Erythroblast (primary cell): ENCODE data around the gene NEO1.

Source experiments
- GATA1 ChIP-seq: IDR thresholded peaks from 2 replicates; pipeline ENCODE4 v1.6.1; 2011; ENCODE audit warnings: low read depth, mild to moderate bottlenecking, control low read depth, low read length, moderate library complexity
- POLR2A ChIP-seq: IDR thresholded peaks from 2 replicates; pipeline ENCODE4 v1.6.1; 2011; ENCODE audit warnings: mild to moderate bottlenecking, low read length

GRCh38 chr15:73116164-73116563, 63.9 kb downstream of the NEO1 start:
- TF ChIP-seq GATA1 (no peak), POLR2A (no peak)
